ENCODE measurements around the gene LCNL1. TPM values are rescaled to one million over a fixed set of nuclear protein-coding genes. Genes with fewer than 3 reads are reported as not detected.

Gene LCNL1
- total RNA-seq, 2 experiments from 2014 or later, result not detected

GRCh38 chr9:136981588-136982231, 1.1 kb upstream of the LCNL1 start:
- peaks cover 11% of the 10 kb centered on the region for H3K27me3 Mint-ChIP-seq
- ChIA-PET POLR2A (no interaction called here), CTCF (no interaction called here)
- H3K4me1 Mint-ChIP-seq (ENCODE audit: low read depth), result peaks cover 2% of the 10 kb centered on the region
- no peak overlapping the region for H3K27ac Mint-ChIP-seq
- H3K9me3 Mint-ChIP-seq, result no peaks in the 10 kb centered on the region
- DNase-seq, result no peak
- no peak overlapping the region for H3K4me3 Mint-ChIP-seq
- intact Hi-C loops (cut with micrococcal nuclease), result no loop called here
- H3K36me3 Mint-ChIP-seq, result no peaks in the 10 kb centered on the region

- CTCF ChIA-PET, result no interaction called here
- POLR2A ChIA-PET, result no interaction called here
- H3K27me3 Mint-ChIP-seq, result peaks cover 15% of the 10 kb centered on the region
- H3K36me3 Mint-ChIP-seq, result no peaks in the 10 kb centered on the region
- no peak for DNase-seq
- H3K4me1 Mint-ChIP-seq (ENCODE audit: low read depth), result peaks cover 2% of the 10 kb centered on the region
- no peak overlapping the region for H3K4me3 Mint-ChIP-seq
- H3K27ac Mint-ChIP-seq, result peak overlapping the region; percentile 18
- no peaks in the 10 kb centered on the region for H3K9me3 Mint-ChIP-seq
- intact Hi-C loops (cut with micrococcal nuclease), result no loop called here
Observed at GRCh38 chr9:136983167-136983566, 374 bp downstream of the LCNL1 start.

GRCh38 chr9:136983656-136984314, 992 bp downstream of the LCNL1 start:
- no peaks in the 10 kb centered on the region for H3K9me3 Mint-ChIP-seq
- H3K27me3 Mint-ChIP-seq, result peaks cover 15% of the 10 kb centered on the region
- H3K4me3 Mint-ChIP-seq, result no peak overlapping the region
- DNase-seq, result no peak
- peaks cover 2% of the 10 kb centered on the region for H3K4me1 Mint-ChIP-seq (ENCODE audit: low read depth)
- no peak overlapping the region for H3K27ac Mint-ChIP-seq
- ChIA-PET POLR2A (no interaction called here), CTCF (no interaction called here)
- no peaks in the 10 kb centered on the region for H3K36me3 Mint-ChIP-seq
- intact Hi-C loops (cut with micrococcal nuclease), result no loop called here

GRCh38 chr9:136984464-136985026, 1.8 kb downstream of the LCNL1 start:
- H3K9me3 Mint-ChIP-seq, result no peaks in the 10 kb centered on the region
- peaks cover 15% of the 10 kb centered on the region for H3K27me3 Mint-ChIP-seq
- H3K36me3 Mint-ChIP-seq, result no peaks in the 10 kb centered on the region
- no peak overlapping the region for H3K27ac Mint-ChIP-seq
- CTCF ChIA-PET, result no interaction called here
- no peak for DNase-seq
- POLR2A ChIA-PET, result no interaction called here
- H3K4me3 Mint-ChIP-seq, result no peak overlapping the region
- peaks cover 2% of the 10 kb centered on the region for H3K4me1 Mint-ChIP-seq (ENCODE audit: low read depth)
- intact Hi-C loops (cut with micrococcal nuclease), result no loop called here

- no peak overlapping the region for H3K27ac Mint-ChIP-seq
- H3K9me3 Mint-ChIP-seq, result no peaks in the 10 kb centered on the region
- no peak overlapping the region for H3K4me3 Mint-ChIP-seq
- ChIA-PET POLR2A (no interaction called here), CTCF (no interaction called here)
- intact Hi-C loops (cut with micrococcal nuclease), result no loop called here
- peaks cover 15% of the 10 kb centered on the region for H3K27me3 Mint-ChIP-seq
- H3K4me1 Mint-ChIP-seq (ENCODE audit: low read depth), result peaks cover 2% of the 10 kb centered on the region
- no peaks in the 10 kb centered on the region for H3K36me3 Mint-ChIP-seq
- DNase-seq, result no peak
Observed at GRCh38 chr9:136985027-136985602, 2.3 kb downstream of the LCNL1 start.

- H3K4me3 Mint-ChIP-seq, result no peak overlapping the region
- H3K9me3 Mint-ChIP-seq, result no peaks in the 10 kb centered on the region
- H3K27ac Mint-ChIP-seq, result no peak overlapping the region
- peaks cover 14% of the 10 kb centered on the region for H3K27me3 Mint-ChIP-seq
- H3K36me3 Mint-ChIP-seq, result no peaks in the 10 kb centered on the region
- ChIA-PET CTCF (interaction anchor here (1.2 kb wide), 1 partner anchor 49 kb away, joined by 4 read pairs; no protein-coding TSS in a partner anchor), POLR2A (interaction anchor here (0.8 kb wide), 1 partner anchor 85 kb away, joined by 3 read pairs; the partner anchor contains the start of gene SAPCD2)
- intact Hi-C loops (cut with micrococcal nuclease), result no loop called here
- DNase-seq, result no peak
- peaks cover 2% of the 10 kb centered on the region for H3K4me1 Mint-ChIP-seq (ENCODE audit: low read depth)
Observed at GRCh38 chr9:136985853-136986252, 3.1 kb downstream of the LCNL1 start.

GRCh38 chr9:136988872-136989271, 6.1 kb downstream of the LCNL1 start:
- DNase-seq, result no peak
- POLR2A ChIA-PET, result interaction anchor here (0.6 kb wide), 2 partner anchors 10 to 209 kb away, joined by 3 to 4 read pairs; no protein-coding TSS in a partner anchor

GRCh38 chr9:136990242-136990911, 7.6 kb downstream of the LCNL1 start:
- Mint-ChIP-seq H3K4me1 (ENCODE audit: low read depth) (peaks cover 9% of the 10 kb centered on the region), H3K36me3 (peaks cover 10% of the 10 kb centered on the region), H3K27me3 (peaks cover 8% of the 10 kb centered on the region), H3K27ac (peak overlapping the region; percentile 8), H3K9me3 (no peaks in the 10 kb centered on the region), H3K4me3 (peak overlapping the region; percentile 14)
- POLR2A ChIA-PET, result interaction anchor here (3.1 kb wide), 1 partner anchor 45 kb away, joined by 12 read pairs; no protein-coding TSS in a partner anchor
- no peak for DNase-seq
- CTCF ChIA-PET, result no interaction called here
- intact Hi-C loops (cut with micrococcal nuclease), result loop anchor here (5.0 kb wide), 2 partner anchors 43 to 203 kb away; partner anchors contain the start of gene C8G

More at GRCh38 chr9:136988872-136989271, 6.1 kb downstream of the LCNL1 start:
- Mint-ChIP-seq H3K4me3 (no peak overlapping the region), H3K27ac (no peak overlapping the region), H3K4me1 (ENCODE audit: low read depth) (peaks cover 8% of the 10 kb centered on the region), H3K27me3 (peaks cover 11% of the 10 kb centered on the region), H3K9me3 (no peaks in the 10 kb centered on the region), H3K36me3 (peaks cover 7% of the 10 kb centered on the region)
- intact Hi-C loops (cut with micrococcal nuclease), result no loop called here
- CTCF ChIA-PET, result interaction anchor here (0.7 to 2.6 kb wide), 2 partner anchors 13 to 40 kb away, joined by 3 to 13 read pairs; no protein-coding TSS in a partner anchor

- H3K9me3 Mint-ChIP-seq, result no peaks in the 10 kb centered on the region
Observed at GRCh38 chr9:136991993-136992818, 9.4 kb downstream of the LCNL1 start, which contains the start of gene PAXX. Gene PAXX, plus strand, starts transcription at chr9:136992422. Its CDS starts 22 bp downstream, at chr9:136992444.

GRCh38 chr9:136992819-136993369, 10.1 kb downstream of the LCNL1 start:
- peak overlapping the region; percentile 79 for H3K27ac Mint-ChIP-seq

More at GRCh38 chr9:136991993-136992818, 9.4 kb downstream of the LCNL1 start, which contains the start of gene PAXX:
- Mint-ChIP-seq H3K4me1 (ENCODE audit: low read depth) (peaks cover 18% of the 10 kb centered on the region), H3K27me3 (peaks cover 4% of the 10 kb centered on the region), H3K4me3 (peak within 1 kb of the TSS; percentile 82), H3K27ac (peak within 1 kb of the TSS; percentile 79), H3K36me3 (peaks cover 10% of the 10 kb centered on the region)
- DNase-seq, result peak; percentile 96
- intact Hi-C loops (cut with micrococcal nuclease), result loop anchor here (1.0 to 5.0 kb wide), 3 partner anchors 14 to 205 kb away; partner anchors contain the start of gene C8G
- ChIA-PET POLR2A (interaction anchor here (0.9 to 3.1 kb wide), 6 partner anchors 14 to 264 kb away, joined by 3 to 12 read pairs (median 3); no protein-coding TSS in a partner anchor), CTCF (interaction anchor here (1.0 to 2.5 kb wide), 10 partner anchors 9 to 150 kb away, joined by 3 to 24 read pairs (median 5); partner anchors contain the start of genes ABCA2, AJM1, C8G and FBXW5)

More at GRCh38 chr9:136992819-136993369, 10.1 kb downstream of the LCNL1 start:
- H3K4me1 Mint-ChIP-seq (ENCODE audit: low read depth), result peaks cover 22% of the 10 kb centered on the region
- DNase-seq, result no peak
- ChIA-PET POLR2A (interaction anchor here (1.0 to 3.1 kb wide), 5 partner anchors 15 to 265 kb away, joined by 3 to 12 read pairs (median 3); no protein-coding TSS in a partner anchor), CTCF (interaction anchor here (1.0 to 2.5 kb wide), 10 partner anchors 9 to 244 kb away, joined by 3 to 24 read pairs (median 5); partner anchors contain the start of genes ABCA2, AJM1, C8G and FBXW5)
- peak overlapping the region; percentile 82 for H3K4me3 Mint-ChIP-seq
- intact Hi-C loops (cut with micrococcal nuclease), result loop anchor here (1.0 to 5.0 kb wide), 3 partner anchors 15 to 206 kb away; partner anchors contain the start of gene C8G
- peaks cover 5% of the 10 kb centered on the region for H3K27me3 Mint-ChIP-seq
- H3K9me3 Mint-ChIP-seq, result no peaks in the 10 kb centered on the region
- H3K36me3 Mint-ChIP-seq, result peaks cover 10% of the 10 kb centered on the region

Data from activated CD4-positive, alpha-beta memory T cell treated with anti-CD3 and anti-CD28 coated beads for 36 hours (primary cell).